Breast epithelium (tissue), 3 donors: ENCODE data around the gene AHNAK.

Experiments
- POLR2A ChIP-seq: fragments of 450-650 bp; IDR thresholded peaks from one replicate; pipeline ENCODE4 v1.6.1; 2016; ENCODE audit warnings: antibody characterized with exemption, mild to moderate bottlenecking, moderate library complexity
- POLR2AphosphoS5 ChIP-seq, 3 donors: sonication (generic); formaldehyde crosslinking; IDR thresholded peaks; one replicate each; pipeline ENCODE4 v1.6.1; 2017; ENCODE audit warnings: antibody characterized with exemption in 3 of 3
- TF ChIP-seq, protein P1 (sequence below), 3 donors: fragments of 450-650 bp; IDR thresholded peaks; one replicate each; pipeline ENCODE4 v1.5.1; 2016 to 2017; ENCODE audit warnings: antibody characterized with exemption in 3 of 3, mild to moderate bottlenecking in 3 of 3, moderate library complexity in 3 of 3

- no peak for TF ChIP-seq POLR2A
- TF ChIP-seq POLR2AphosphoS5 (IDR thresholded peaks at IDR 0.05) = no peak
- TF ChIP-seq, protein P1, sequence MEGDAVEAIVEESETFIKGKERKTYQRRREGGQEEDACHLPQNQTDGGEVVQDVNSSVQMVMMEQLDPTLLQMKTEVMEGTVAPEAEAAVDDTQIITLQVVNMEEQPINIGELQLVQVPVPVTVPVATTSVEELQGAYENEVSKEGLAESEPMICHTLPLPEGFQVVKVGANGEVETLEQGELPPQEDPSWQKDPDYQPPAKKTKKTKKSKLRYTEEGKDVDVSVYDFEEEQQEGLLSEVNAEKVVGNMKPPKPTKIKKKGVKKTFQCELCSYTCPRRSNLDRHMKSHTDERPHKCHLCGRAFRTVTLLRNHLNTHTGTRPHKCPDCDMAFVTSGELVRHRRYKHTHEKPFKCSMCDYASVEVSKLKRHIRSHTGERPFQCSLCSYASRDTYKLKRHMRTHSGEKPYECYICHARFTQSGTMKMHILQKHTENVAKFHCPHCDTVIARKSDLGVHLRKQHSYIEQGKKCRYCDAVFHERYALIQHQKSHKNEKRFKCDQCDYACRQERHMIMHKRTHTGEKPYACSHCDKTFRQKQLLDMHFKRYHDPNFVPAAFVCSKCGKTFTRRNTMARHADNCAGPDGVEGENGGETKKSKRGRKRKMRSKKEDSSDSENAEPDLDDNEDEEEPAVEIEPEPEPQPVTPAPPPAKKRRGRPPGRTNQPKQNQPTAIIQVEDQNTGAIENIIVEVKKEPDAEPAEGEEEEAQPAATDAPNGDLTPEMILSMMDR (IDR thresholded peaks at IDR 0.05) = no peak
Measured at GRCh38 chr11:62516736-62517371, 29.8 kb downstream of the AHNAK start.
